HCT116 (cell line): ENCODE data around the gene MICAL3. TPM values are rescaled to one million over a fixed set of nuclear protein-coding genes. Genes with fewer than 3 reads are reported as not detected.
A peak's percentile ranks its signal among the peaks of the same experiment; 100 is the strongest.

Source experiments
- ATAC-seq: fragments of 200-7000 bp; cut with Tn5 transposase; 2 replicates; pipeline ENCODE4 v1.9.1; 2020; ENCODE audit warnings: mild to moderate bottlenecking, moderate library complexity
- BruUV-seq: library from RNA; stranded (reverse); fragments of 400-500 nt; replicated peaks from 2 replicates; lab custom pipeline; 2021; lab: Mats Ljungman, UMichigan
- CTCF ChIA-PET: fragments of 300-600 bp; sonication (Branson Sonifier 250); formaldehyde crosslinking; loops from one replicate; lab custom pipeline; 2021; ENCODE audit warnings: antibody characterized with exemption; lab: Charles Lee
- POLR2A ChIA-PET: fragments of 300-600, 350-600 bp; sonication (Branson Sonifier 250); formaldehyde crosslinking; loops from one replicate; lab custom pipeline; 2021; ENCODE audit warnings: antibody characterized with exemption; lab: Charles Lee
- RAD21 ChIA-PET, 2 experiments: fragments of 300-600 bp; sonication (Branson Sonifier 250); formaldehyde crosslinking; loops; one replicate each; lab custom pipeline; 2023; ENCODE audit warnings: low total read pairs in 2 of 2; ENCODE audit not compliant: uncharacterized antibody in 2 of 2, unreplicated experiment in 2 of 2, low non-redundant PET in 1 of 2; lab: Charles Lee
- DNase-seq: peaks from one replicate; pipeline ENCODE4 v3.0.0-alpha.2; 2010; ENCODE audit warnings: low read depth, low spot score
- H2AFZ ChIP-seq: fragments of 200-600 bp; shearing (Covaris generic), sonication (generic); 2 replicates; pipeline ENCODE4 v1.6.1; 2017; ENCODE audit warnings: low read depth, mixed run types, mixed read lengths, antibody characterized with exemption, low read length; ENCODE audit not compliant: poor library complexity, severe bottlenecking
- H3K27ac ChIP-seq: 2 replicates; pipeline ENCODE4 v1.5.1; 2012; ENCODE audit warnings: low read depth, low read length
- H3K27me3 ChIP-seq: fragments of 200-600 bp; sonication (generic); 2 replicates; pipeline ENCODE4 v1.6.1; 2016; ENCODE audit warnings: mixed run types, low read length, mixed read lengths; ENCODE audit not compliant: insufficient read depth
- H3K36me3 ChIP-seq, 2 experiments: fragments of 200-500 bp in 1 of 2; fragments of 200-600 bp in 1 of 2; sonication (Bioruptor generic) in 1 of 2; sonication (generic) in 1 of 2; 2 replicates each; pipeline versions ENCODE4 v1.5.1 to v1.6.1; 2014 to 2016; ENCODE audit warnings: low read length in 2 of 2, inconsistent platforms in 1 of 2, mixed read lengths in 1 of 2, mixed run types in 1 of 2; ENCODE audit not compliant: insufficient read depth in 2 of 2, control insufficient read depth in 1 of 2
- H3K4me1 ChIP-seq, 2 experiments: fragments of 200-600 bp in 1 of 2; sonication (generic) in 1 of 2; 2 replicates each; pipeline versions ENCODE4 v1.5.1 to v1.6.1; 2012 to 2017; ENCODE audit warnings: low read length in 2 of 2, inconsistent platforms in 1 of 2, mild to moderate bottlenecking in 1 of 2, mixed read lengths in 1 of 2, mixed run types in 1 of 2, moderate library complexity in 1 of 2; ENCODE audit not compliant: insufficient read depth in 2 of 2, control insufficient read depth in 1 of 2
- H3K4me2 ChIP-seq: fragments of 200-600 bp; sonication (generic); 2 replicates; pipeline ENCODE4 v1.6.1; 2017; ENCODE audit warnings: mixed run types, low read length, mixed read lengths
- H3K4me3 ChIP-seq, 2 experiments: fragments of 200-600 bp in 1 of 2; sonication (generic) in 1 of 2; replicated peaks in 1 of 2; 2 replicates each; pipeline ENCODE4 v1.5.1; 2011 to 2016; ENCODE audit warnings: low read length in 2 of 2, control low read depth in 1 of 2, low read depth in 1 of 2, mild to moderate bottlenecking in 1 of 2, mixed read lengths in 1 of 2, mixed run types in 1 of 2
- H3K79me2 ChIP-seq: fragments of 200-600 bp; sonication (generic); 2 replicates; pipeline ENCODE4 v1.6.1; 2017; ENCODE audit warnings: mild to moderate bottlenecking, mixed run types, low read length, moderate library complexity, mixed read lengths; ENCODE audit not compliant: insufficient read depth
- H3K9ac ChIP-seq: fragments of 200-600 bp; sonication (generic); 2 replicates; pipeline ENCODE4 v1.6.1; 2016; ENCODE audit warnings: low read length, mixed read lengths
- H3K9me2 ChIP-seq: fragments of 200-600 bp; sonication (generic), shearing (Covaris generic); 2 replicates; pipeline ENCODE4 v1.6.1; 2017; ENCODE audit warnings: mixed run types, mild to moderate bottlenecking, moderate library complexity; ENCODE audit not compliant: insufficient read depth
- H3K9me3 ChIP-seq, 2 experiments: fragments of 200-500 bp in 1 of 2; fragments of 200-600 bp in 1 of 2; sonication (Bioruptor generic) in 1 of 2; sonication (generic) in 1 of 2; 2 replicates each; pipeline ENCODE4 v1.6.1; 2014 to 2017; ENCODE audit warnings: low read length in 2 of 2, mixed read lengths in 2 of 2, inconsistent platforms in 1 of 2, low read depth in 1 of 2, mild to moderate bottlenecking in 1 of 2, mixed run types in 1 of 2, moderate library complexity in 1 of 2; ENCODE audit not compliant: control insufficient read depth in 1 of 2, insufficient read depth in 1 of 2
- H4K20me1 ChIP-seq: fragments of 200-600 bp; sonication (generic), shearing (Covaris generic); 2 replicates; pipeline ENCODE4 v1.6.1; 2017; ENCODE audit warnings: mixed run types, mild to moderate bottlenecking, moderate library complexity; ENCODE audit not compliant: insufficient read depth
- CBX3 ChIP-seq: IDR thresholded peaks from 2 replicates; pipeline ENCODE4 v1.6.1; 2012; ENCODE audit warnings: low read depth
- CEBPB ChIP-seq: IDR thresholded peaks from 2 replicates; pipeline ENCODE4 v1.6.1; 2012; ENCODE audit warnings: low read depth
- CTCF ChIP-seq, 3 experiments: fragments of 200-600 bp in 1 of 3; sonication (generic) in 1 of 3; IDR thresholded peaks in 2 of 3; conservative IDR thresholded peaks in 1 of 3; 2 replicates each; pipeline ENCODE4 v1.5.1; 2012 to 2017; ENCODE audit warnings: low read depth in 2 of 3, low read length in 2 of 3, antibody characterized with exemption in 1 of 3, borderline replicate concordance in 1 of 3, control low read depth in 1 of 3, mild to moderate bottlenecking in 1 of 3, mixed read lengths in 1 of 3, mixed run types in 1 of 3, moderate library complexity in 1 of 3; ENCODE audit not compliant: insufficient read depth in 1 of 3
- JUND ChIP-seq: IDR thresholded peaks from 2 replicates; pipeline ENCODE4 v1.6.1; 2012
- POLR2A ChIP-seq: IDR thresholded peaks from 2 replicates; pipeline ENCODE4 v1.7.0; 2011; ENCODE audit warnings: borderline replicate concordance; ENCODE audit not compliant: insufficient read depth, insufficient read length; ENCODE audit errors: extremely low read depth
- SP1 ChIP-seq: IDR thresholded peaks from 2 replicates; pipeline ENCODE4 v1.6.1; 2012; ENCODE audit warnings: low read depth
- TCF7L2 ChIP-seq: IDR thresholded peaks from 2 replicates; pipeline ENCODE4 v1.7.0; 2011; ENCODE audit warnings: borderline replicate concordance, inconsistent platforms; ENCODE audit not compliant: insufficient read depth, insufficient read length; ENCODE audit errors: extremely low read depth
- intact Hi-C: fragments of 100-400 bp; cut with micrococcal nuclease; formaldehyde crosslinking; loops from 2 replicates; pipeline ENCODE4 v1.10.0; 2022
- total RNA-seq: library from RNA; stranded (reverse); gene quantifications from one replicate; pipeline ENCODE4 v1.2.1, GENCODE V29; 2021; ENCODE audit not compliant: unreplicated experiment

MICAL3 gene
- total RNA-seq, 1 experiment from 2014 or later, result 30.8 TPM

DNA sequence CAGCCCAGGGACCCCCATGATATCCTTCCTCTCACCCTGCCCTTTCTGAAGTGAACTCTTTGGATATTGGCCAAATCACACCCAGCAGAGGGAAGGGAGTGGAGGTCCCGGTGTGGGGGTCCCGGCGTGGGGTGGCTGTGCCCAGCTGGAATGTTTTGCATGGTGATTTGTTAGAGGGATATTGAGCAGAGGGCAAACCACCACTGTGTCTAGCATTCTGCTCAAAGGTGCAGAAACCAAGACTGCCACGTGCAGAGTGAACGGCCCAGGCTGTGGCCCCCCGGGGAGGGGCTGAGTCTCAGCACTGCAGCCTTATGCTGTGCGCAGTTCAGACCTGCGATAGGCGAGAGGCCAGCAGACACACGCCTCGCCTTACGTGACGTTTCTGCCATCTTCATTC lies 242.2 kb downstream of the MICAL3 start (continued):
- no peak for TF ChIP-seq CTCF (IDR thresholded peaks at IDR 0.05 in 2 of 3, conservative IDR thresholded peaks at IDR 0.05 in 1 of 3; ENCODE audit: borderline replicate concordance in 1 of 3, insufficient read depth in 1 of 3, low read depth in 2 of 3, low read length in 2 of 3)

- Histone ChIP-seq H4K20me1 (no peaks in the 10 kb centered on the region), H3K9me3 (no peaks in the 10 kb centered on the region), H3K27ac (no peak overlapping the region), H3K27me3 (no peaks in the 10 kb centered on the region), H3K4me1 (peaks cover 10 to 21% of the 10 kb centered on the region in 2 experiments; a peak in 3 of 4 replicates), H2AFZ (no peak overlapping the region), H3K9ac (no peak overlapping the region), H3K79me2 (no peaks in the 10 kb centered on the region), H3K36me3 (no peaks in the 10 kb centered on the region), H3K4me2 (peak overlapping the region; percentile 25; the same call in 1 of the 2 replicates), H3K4me3 (no peak overlapping the region), H3K9me2 (no peaks in the 10 kb centered on the region)
- ChIA-PET RAD21 (no interaction called here), POLR2A (no interaction called here), CTCF (no interaction called here)
- ATAC-seq, result no peak
- intact Hi-C loops, result no loop called here
- BruUV-seq, result no TSS peak
- DNase-seq, result no peak
- no peak for TF ChIP-seq CEBPB
- no peak for TF ChIP-seq JUND
- TF ChIP-seq SP1, result no peak
- no peak for TF ChIP-seq POLR2A
- TF ChIP-seq TCF7L2, result peak; percentile 83
- no peak for TF ChIP-seq CBX3
Observed at GRCh38 chr22:17781319-17782031, 242.9 kb downstream of the MICAL3 start.
